ENCODE results near the gene PDIA4.
"Not testable (repeated sequence)": the region's sequence is repeated elsewhere in the genome, so short reads cannot be mapped to it uniquely, and the experiment has no call there.

PDIA4 gene, protein sequence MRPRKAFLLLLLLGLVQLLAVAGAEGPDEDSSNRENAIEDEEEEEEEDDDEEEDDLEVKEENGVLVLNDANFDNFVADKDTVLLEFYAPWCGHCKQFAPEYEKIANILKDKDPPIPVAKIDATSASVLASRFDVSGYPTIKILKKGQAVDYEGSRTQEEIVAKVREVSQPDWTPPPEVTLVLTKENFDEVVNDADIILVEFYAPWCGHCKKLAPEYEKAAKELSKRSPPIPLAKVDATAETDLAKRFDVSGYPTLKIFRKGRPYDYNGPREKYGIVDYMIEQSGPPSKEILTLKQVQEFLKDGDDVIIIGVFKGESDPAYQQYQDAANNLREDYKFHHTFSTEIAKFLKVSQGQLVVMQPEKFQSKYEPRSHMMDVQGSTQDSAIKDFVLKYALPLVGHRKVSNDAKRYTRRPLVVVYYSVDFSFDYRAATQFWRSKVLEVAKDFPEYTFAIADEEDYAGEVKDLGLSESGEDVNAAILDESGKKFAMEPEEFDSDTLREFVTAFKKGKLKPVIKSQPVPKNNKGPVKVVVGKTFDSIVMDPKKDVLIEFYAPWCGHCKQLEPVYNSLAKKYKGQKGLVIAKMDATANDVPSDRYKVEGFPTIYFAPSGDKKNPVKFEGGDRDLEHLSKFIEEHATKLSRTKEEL

DNA sequence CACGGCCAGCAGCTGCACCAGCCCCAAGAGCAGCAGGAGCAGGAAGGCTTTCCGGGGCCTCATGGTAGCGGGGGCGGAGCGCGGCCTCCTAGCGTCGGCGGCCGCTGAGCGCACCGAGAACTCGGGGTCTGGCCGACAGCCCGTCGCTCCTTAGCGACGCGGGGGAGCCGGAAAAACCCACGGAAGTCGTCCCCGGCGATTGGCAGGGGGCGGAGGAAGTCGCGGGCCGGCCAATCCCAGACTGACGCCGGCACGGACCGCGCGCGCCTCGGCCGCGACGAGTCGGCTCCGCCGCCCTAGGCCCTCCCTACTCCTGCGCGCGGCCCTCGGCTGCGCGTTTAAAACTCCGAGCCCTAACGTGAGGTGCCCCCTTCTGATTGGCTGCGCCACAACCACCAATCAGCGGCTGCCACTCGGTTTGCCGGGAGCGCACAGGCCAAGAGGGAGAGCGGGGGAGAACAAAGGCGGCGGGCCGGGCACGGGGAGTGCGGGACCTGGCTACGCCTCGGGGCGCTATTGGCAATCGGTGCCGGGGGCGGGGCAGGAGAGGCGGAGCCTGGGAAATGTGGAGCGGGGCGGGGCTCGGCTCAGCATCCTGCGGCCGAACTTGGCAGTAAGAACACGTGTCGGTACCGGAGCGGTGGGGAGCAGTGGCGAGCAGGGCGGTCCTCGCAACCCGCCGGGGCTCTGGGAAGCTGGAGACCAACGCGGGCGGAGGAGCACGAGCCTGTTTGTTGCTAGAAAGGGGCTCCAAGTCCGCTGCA, at the start of gene PDIA4:
PDIA4 (minus strand) TSS at position 160 of the 764 bp plus-strand sequence; CDS start at position 63, 97 bp downstream.
- in situ Hi-C loops (cut with MboI; ENCODE audit: low sequenced_read_pairs) = no loop called here

DNA sequence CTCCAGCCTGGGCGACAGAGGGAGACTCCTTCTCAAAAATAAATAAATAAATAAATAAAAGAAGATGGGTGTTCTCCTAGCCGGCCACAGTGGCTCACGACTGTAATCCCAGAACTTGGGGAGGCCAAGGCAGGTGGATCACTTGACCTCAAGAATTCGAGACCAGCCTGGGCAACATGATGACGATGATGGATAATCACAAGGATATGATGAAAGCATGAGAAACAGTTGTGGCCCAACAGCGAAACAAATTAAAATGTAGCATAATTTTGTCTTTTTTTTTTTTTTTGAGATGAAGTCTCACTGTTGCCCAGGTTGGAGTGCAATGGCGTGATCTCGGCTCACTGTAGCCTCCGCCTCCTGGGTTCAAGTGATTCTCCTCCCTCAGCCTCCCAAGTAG, 49.3 kb upstream of the PDIA4 start:
- in situ Hi-C loops (cut with MboI; ENCODE audit: low sequenced_read_pairs) = no loop called here

DNA sequence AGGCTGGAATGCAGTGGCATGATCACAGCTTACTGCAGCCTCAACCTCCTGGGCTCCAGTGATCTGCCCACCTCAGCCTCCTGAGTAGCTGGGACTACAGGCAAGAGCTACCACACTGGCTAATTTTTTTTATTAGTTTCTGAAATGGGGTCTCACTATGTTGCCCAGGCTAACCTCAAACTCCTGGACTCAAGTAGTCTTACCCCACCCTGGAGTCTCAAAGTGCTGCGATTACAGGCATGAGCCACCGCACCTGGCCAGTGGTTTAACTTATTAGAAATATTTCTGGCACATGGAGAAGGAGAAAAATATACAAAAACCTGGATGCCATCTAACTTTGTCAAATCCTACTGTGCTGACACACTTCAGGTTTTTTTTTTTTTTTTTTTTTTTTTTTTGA, 47.0 kb upstream of the PDIA4 start:
- in situ Hi-C loops (cut with MboI; ENCODE audit: low sequenced_read_pairs) = no loop called here

DNA sequence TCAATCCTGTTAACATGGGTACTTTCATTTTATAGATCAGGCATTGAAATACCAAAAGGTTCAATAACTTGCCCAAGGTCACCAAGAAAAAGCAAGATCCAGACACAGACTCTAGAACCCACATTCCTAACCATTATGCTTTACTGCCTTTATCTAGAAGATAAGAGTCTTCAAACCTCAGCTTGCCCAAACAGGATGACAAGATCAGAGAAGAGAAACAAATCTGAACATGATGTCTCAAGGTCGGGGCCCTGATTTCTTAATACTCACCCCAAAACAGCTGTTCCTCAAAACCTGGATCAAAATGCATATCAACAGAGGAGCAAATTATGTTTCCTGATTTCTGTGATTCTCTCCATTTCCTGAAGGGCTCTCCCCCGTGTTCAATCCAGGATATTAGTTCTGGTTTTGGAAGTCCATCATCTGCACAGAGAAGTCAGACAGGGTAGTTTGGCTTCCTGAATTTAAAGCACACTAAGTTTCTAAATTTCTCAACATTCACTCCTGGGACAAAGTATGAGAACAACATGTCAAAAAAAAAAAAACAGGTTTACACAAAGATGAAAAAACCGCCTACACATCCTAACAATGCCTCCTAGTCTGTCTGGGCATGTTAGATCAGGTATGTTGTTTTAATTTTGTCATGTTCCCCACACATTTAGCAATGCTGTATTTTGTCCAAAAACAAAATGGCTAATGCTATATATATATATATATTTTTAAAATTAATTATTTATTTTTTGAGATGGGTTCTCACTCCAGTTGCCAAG, 46.0 kb upstream of the PDIA4 start:
- in situ Hi-C loops (cut with MboI; ENCODE audit: low sequenced_read_pairs) = no loop called here

DNA sequence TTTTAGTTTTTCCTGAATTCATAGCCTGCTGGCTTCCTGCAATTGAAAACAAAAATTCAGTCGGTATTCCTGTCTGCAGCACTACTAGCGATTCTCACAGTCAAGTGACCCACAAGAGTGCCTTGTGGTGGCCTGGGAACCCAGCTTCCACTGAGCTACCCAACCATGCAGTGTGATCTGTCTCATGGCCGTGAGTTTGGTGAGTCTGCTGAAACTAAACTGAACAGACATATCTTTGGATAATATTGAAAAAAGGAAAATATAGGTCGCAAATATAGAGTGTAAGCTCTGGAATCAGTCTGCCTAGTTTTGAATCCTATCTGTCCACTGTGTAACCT, 44.1 kb upstream of the PDIA4 start:
- in situ Hi-C loops (cut with MboI; ENCODE audit: low sequenced_read_pairs) = no loop called here

DNA sequence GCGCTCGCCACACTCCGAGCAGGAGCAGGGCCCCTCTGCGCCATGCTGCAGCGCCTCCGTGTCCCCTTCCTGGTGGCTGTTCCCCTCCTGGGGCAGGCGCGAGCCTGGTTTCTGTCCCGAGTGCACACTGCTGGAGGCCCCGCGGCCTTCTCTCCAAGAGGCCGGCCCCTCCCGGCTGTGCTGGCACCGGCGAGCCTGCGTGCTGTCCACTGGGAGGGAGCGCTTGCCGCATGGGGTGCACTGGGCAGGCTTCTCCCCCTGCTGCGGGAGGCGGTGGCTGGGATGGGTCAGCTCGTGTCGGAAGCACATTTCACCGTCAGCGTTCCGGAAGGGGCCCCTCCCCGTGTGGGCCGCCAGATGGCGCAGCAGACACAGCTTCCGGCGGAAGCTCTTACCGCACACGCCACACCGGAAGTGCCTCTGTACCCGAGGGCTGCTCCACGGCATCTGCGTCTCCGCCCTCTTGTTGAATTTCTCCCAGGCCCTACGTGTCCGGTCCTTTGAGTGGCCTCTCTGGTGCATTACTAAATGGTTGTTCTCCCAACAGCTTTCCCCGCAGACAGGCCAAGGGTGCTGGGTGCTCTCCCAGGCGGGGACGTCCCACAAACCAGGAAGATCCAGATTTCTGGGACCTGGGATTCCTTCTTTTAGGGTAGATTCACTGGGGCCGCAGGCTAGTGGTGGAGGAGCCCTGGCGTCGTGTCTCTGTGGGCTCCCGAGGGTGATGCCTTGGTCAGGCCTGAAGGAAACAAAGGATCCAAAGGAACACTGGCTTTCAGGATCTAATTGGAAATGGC, 43.5 kb upstream of the PDIA4 start:
- in situ Hi-C loops (cut with MboI; ENCODE audit: low sequenced_read_pairs) = no loop called here

DNA sequence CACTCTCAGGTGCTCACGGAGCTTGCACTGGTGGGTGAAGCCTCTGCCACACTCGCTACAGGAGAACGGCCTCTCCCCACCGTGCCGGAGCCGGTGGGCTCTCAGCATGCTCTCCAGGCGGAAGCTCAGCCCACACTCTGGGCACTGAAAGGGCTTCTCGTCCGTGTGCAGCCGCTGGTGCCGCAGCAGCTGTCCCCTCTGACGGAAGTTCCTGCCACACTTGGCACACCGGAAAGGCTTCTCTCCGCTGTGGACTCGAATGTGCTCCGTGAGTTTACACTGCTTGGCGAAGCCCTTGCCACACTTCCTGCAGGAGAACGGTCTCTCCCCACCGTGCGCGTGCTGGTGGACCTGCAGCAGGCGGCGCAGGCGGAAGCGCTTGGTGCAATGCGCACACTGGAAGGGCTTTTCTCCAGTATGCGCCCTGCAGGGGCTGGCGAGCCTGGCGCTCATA, 42.9 kb upstream of the PDIA4 start:
- in situ Hi-C loops (cut with MboI; ENCODE audit: low sequenced_read_pairs) = no loop called here

DNA sequence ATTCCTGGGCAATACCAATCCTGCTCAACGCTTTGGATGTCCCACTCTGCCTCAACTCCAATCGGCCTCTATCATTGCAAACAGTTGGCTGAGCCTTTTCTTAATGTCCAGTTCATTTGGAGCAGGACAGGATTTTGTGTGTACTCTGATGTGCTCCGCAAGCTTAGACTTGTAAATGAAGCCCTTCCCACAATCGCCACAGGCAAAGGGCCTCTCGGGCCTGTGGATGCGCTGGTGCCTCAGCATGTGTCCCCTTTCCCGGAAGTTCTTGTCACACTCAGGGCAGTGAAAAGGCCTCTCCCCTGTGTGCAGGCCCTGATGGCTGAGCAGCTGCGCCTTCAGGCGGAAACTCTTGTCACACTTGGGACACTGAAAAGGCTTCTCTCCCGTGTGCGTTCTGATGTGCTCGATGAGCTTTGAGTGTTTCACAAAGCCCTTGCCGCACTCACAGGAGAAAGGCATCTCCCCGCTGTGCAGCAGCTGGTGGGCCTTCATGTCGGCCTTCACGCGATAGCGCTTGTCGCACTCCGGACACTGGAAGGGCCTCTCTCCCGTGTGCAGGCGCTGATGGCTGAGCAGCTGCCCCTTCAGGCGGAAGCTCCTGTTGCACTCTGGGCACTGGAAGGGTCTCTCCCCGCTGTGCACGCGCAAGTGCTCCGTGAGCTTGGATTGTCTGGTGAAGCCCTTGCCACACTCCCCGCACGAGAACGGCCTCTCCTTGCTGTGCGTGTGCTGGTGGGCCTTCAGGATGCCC, 42.2 kb upstream of the PDIA4 start:
- in situ Hi-C loops (cut with MboI; ENCODE audit: low sequenced_read_pairs) = no loop called here

DNA sequence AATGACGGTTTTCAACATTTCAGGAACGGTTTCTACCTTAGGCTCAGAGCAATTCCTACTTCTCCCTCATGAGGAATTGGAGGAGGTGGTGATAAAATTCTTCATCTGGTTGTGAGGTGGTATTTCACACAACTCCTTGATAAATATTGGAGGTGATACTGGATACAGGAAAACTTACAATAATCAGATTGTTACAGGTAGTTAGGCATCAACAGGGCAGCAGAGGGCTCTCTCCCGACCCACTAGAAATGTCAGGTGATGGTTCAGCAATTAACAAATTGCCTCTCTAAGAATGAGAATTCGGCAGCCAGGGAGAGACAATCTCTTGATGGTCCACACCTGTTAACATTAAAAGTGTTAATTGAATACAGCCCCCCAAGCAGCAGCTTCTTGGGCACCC, 39.6 kb upstream of the PDIA4 start:
- in situ Hi-C loops (cut with MboI; ENCODE audit: low sequenced_read_pairs) = no loop called here

DNA sequence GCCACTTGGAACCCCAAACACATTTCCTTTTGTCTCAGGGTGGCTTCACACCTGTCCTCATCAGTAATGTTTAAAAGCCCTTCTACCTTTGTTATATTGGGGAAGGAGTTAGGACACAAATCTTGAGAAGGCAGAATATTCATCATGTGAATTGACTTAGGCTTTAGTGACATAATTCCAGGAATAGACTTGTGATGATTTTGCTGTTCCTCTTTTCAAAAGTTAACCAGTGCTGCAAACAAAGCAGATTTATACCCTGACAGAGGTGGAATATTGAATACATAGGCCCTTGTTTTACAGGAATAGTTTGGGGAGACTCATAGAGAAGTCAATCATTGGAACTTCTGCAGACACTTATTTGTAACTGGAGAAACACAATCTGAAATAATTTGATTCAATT, 35.2 kb upstream of the PDIA4 start:
- in situ Hi-C loops (cut with MboI; ENCODE audit: low sequenced_read_pairs) = no loop called here

DNA sequence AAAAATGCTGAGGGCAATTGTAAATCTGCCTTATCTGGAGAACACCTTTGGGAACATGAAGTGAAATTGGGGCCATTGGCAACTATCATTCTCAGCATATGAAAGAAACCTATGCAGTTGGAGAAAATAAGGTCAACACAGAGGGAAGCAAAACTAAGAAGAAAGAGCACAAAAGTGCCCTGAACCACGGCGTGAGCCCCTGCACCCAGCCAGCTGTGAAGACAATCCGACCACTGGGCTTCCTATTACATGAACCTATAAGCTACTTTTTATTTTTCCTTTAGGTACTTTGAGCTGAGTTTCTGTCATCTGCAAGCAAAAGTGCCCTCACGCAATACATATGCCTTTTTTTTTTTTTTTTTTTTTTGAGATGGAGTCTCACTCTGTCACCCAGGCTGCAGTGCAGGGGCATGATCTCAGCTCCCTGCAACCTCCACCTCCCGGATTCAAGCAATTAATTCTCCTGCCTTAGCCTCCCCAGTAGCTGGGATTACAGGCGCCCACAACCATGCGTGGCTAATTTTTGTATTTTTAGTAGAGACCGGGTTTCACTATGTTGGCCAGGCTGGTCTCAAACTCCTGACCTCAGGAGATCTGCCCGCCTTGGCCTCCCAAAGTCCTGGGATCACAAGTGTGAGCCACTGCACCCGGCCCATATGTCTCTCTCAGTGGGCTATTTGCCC, 34.1 kb upstream of the PDIA4 start:
- in situ Hi-C loops (cut with MboI; ENCODE audit: low sequenced_read_pairs) = not testable (repeated sequence)

DNA sequence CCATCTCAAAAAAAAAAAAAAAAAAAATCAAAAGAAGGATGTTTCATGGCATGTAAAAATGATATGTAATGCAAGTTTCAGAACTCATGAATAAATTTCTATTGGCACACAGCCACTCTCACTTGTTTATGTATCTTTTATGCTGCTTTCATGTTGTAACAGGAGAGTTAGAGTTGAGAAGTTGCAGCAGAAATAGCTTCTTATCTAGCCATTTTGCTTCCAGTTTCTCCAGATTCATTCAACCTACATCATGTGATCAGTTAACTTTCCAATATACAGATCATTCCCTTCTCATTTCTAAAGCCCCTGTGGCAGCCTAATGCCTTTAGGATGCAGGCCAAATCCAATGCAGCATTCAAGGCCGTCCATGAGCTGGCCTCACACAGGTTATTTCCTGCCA, 31.9 kb upstream of the PDIA4 start:
- in situ Hi-C loops (cut with MboI; ENCODE audit: low sequenced_read_pairs) = no loop called here

DNA sequence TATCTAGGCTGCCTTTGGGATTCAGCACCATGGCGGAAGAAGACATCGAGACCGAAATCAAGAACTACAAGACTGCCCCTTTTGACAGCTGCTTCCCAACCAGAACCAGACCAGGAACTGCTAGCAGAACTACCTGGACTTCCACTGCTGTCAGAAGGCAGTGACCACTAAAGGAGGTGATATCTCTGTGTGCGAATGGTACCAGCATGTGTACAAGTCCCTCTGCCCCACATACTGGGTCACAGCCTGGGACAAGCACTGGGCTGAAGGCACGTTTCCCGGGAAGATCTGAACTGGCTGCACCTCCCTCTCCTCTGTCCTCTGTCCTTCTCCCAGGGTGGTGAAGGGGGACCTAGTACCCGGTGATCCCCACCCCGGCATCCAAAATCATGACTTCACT, 25.6 kb upstream of the PDIA4 start:
- in situ Hi-C loops (cut with MboI; ENCODE audit: low sequenced_read_pairs) = no loop called here

DNA sequence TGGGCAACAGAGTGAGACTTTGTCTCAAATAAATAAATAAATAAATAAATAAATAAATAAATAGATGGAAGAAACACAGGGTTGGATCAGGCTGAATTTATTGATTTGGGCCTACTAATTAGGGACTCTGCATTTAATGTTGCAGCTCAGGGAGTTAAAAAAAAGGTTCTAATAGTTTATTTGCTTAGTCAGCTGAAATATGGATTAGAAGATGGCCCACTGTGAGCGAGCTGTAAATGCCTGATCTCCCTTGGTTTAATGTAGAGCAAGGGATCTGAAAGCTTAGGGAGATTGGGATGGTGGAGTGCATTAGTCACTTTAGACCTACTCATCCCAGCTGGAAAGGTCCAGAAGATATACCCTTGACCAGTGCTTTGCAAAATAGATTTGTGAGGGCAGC, 25.1 kb upstream of the PDIA4 start:
- in situ Hi-C loops (cut with MboI; ENCODE audit: low sequenced_read_pairs) = no loop called here

DNA sequence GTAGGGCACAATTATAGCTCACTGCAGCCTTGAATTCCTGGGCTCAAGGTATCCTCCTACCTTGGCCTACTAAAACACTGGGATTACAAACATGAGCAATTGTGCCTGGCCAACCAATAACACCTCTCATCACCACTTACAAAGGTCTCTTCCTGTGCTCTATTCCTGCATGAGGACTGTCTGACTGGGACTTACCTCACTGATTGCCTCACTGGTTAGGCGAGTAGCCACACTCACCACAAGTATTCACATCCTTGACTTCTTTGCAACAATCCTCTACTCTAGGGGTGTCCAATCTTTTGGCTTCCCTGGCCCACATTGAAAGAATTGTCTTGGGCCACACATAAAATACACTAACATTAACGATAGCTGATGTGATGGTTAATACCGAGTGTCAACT, 22.6 kb upstream of the PDIA4 start:
- in situ Hi-C loops (cut with MboI; ENCODE audit: low sequenced_read_pairs) = no loop called here

DNA sequence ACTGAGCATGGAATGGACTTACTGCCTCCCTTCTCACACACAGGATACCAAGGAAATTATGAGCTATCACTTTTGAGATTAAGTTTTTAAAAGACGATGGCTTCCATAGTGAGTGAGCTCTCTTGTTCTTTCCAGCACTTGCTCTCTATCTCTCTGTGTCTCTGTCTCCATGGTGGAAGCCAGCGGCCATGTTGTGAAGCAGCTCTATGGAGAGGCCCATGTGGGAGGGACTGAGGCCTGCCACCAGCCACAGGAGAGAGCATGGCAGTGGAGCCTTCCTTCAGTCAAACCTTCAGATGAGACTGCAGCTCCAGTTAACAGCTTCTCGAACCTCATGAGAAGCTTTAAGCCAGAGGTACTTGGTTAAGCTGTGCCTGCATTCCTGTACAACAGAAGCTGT, 20.5 kb upstream of the PDIA4 start:
- in situ Hi-C loops (cut with MboI; ENCODE audit: low sequenced_read_pairs) = no loop called here

DNA sequence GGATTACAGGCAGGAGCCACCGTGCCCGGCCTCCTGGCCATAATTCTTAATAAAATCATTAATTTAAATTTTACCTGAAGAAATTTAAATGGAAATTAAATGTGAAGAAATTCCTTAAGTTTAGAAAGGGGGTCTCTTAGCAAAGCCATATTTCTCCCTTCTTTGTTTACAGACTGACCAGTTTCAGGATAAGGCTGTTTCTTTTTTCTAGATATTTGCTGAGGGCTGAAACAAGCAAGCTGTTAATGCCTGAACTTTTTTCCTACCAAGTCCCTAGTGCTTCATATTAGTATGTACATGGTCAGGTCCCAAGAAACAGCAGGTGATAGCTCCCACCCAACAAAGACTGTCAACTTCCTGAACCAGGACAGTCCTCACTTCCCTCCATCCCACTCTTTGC, 18.1 kb upstream of the PDIA4 start:
- in situ Hi-C loops (cut with MboI; ENCODE audit: low sequenced_read_pairs) = no loop called here

DNA sequence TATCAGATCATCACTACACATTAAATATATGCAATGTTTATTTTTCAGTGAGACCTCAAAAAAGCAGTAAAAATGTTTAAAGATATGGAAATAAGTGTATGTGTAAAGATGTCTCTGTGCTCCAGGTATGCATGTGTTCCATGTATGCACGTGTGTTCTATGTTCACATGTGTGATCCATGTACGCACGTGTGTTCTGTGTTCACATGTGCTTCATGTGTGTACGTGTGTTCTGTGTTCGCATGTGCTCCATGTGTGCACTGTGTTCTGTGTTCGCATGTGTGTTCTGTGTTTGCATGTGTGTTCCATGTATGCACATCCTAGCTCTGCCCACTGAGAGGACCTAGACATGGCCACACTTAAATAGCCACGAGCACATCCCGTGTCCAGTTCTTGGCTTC, 15.6 kb upstream of the PDIA4 start:
- in situ Hi-C loops (cut with MboI; ENCODE audit: low sequenced_read_pairs) = no loop called here

DNA sequence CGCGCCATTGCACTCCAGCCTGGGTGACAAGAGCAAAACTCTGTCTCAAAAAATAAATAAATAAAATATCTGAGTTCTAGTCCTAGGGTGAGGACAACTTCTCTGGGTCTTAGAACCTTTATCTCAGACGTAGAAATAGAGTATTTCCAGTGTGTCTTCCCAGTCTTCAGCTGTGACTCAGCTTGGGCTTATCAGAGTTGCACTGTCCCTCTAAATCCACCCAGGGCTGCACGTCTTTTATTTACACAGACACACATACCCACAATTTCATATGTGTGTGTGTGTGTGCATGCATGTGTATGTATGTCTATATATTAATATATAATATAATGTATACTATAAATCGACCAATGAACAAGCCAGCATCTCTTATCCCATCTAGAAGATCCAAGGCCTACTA, 13.0 kb upstream of the PDIA4 start:
- in situ Hi-C loops (cut with MboI; ENCODE audit: low sequenced_read_pairs) = no loop called here

Data from hTERT RPE-1 (cell line).